Suprapubic skin (tissue), 4 donors: ENCODE measurements around the gene POLL. TPM values are rescaled to one million over a fixed set of nuclear protein-coding genes. Genes with fewer than 3 reads are reported as not detected.

Experiments
- DNase-seq, 2 donors: peaks; one replicate each; pipeline ENCODE4 v3.0.0-alpha.2; 2019; ENCODE audit warnings: low spot score in 2 of 2
- H3K27ac ChIP-seq: fragments of 200-600 bp; sonication (generic); one replicate; pipeline ENCODE4 v1.5.1; 2019
- H3K27me3 ChIP-seq: fragments of 200-600 bp; sonication (generic); one replicate; pipeline ENCODE4 v1.5.1; 2019
- H3K36me3 ChIP-seq: fragments of 200-600 bp; sonication (generic); one replicate; pipeline ENCODE4 v1.5.1; 2019
- H3K4me1 ChIP-seq: fragments of 200-600 bp; sonication (generic); one replicate; pipeline ENCODE4 v1.5.1; 2019
- H3K4me3 ChIP-seq: fragments of 200-600 bp; sonication (generic); one replicate; pipeline ENCODE4 v1.5.1; 2019; ENCODE audit warnings: mild to moderate bottlenecking
- H3K9me3 ChIP-seq: fragments of 200-600 bp; sonication (generic); one replicate; pipeline ENCODE4 v1.5.1; 2019
- CTCF ChIP-seq, 2 donors: fragments of 200-600 bp in 1 of 2; fragments of 450-650 bp in 1 of 2; sonication (generic) in 1 of 2; IDR thresholded peaks; one replicate each; pipeline ENCODE4 v1.5.1; 2016 to 2019; ENCODE audit warnings: antibody characterized with exemption in 2 of 2, mild to moderate bottlenecking in 1 of 2, moderate library complexity in 1 of 2
- EP300 ChIP-seq: sonication (generic); formaldehyde crosslinking; IDR thresholded peaks from one replicate; pipeline ENCODE4 v1.6.1; 2017; ENCODE audit warnings: antibody characterized with exemption
- POLR2A ChIP-seq, 2 donors: fragments of 450-650 bp; IDR thresholded peaks; one replicate each; pipeline ENCODE4 v1.6.1; 2017; ENCODE audit warnings: antibody characterized with exemption in 2 of 2, mild to moderate bottlenecking in 2 of 2, moderate library complexity in 2 of 2
- POLR2AphosphoS5 ChIP-seq, 3 donors: sonication (generic); formaldehyde crosslinking; IDR thresholded peaks; one replicate each; pipeline ENCODE4 v1.6.1; 2017; ENCODE audit warnings: antibody characterized with exemption in 3 of 3
- WGBS: methylation state at CpG from one replicate; pipeline ENCODE4 v1.1.5; 2018; 5-methylcytosine and 5-hydroxymethylcytosine counted together
- total RNA-seq, 4 donors: library from RNA; depleted of rRNA; stranded (reverse); fragments of >200 nt; gene quantifications; one replicate each; pipeline ENCODE4 v1.1.0, GENCODE V29; 2016

Gene POLL
- total RNA-seq, 4 donors from 2014 or later, result 13.5 to 32.3 (median 20.6) TPM

DNA sequence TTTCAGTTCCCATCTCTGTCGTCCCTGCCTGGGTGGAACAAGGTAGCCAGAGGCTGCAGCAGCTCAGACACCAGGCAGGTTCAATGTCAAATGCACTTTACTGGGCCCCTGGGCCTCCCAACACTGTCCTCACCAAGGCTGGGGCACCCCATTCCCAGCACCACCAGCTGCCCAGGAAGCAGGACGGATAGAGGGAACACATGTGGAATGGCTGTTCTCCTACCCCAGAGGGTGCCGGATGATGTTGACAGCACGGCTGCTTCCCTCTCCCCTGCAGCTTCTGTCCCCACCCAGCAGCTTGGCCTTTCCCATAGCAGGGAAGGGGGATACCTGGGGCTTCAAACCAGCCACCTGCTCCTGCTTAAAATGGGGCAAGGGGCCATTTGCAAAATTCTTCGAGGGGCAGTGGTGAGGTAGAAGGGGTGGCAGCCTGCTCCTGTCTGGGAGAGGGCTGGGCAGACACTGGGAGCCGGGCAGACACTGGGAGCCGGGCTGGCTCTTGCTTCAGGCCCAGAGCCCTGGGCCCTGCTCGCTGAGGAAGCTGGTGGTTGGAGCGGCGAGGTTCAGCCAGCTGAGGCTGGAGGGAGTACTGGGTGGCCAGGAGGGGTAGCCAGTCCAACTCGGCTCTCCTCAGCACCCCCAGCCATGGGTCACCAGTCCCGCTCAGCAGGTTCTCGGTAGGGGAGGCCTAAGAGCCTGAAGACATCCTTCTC is 9.1 kb downstream of the POLL start:
- Histone ChIP-seq H3K36me3 (peaks cover 60% of the 10 kb centered on the region), H3K4me3 (no peak overlapping the region), H3K27ac (no peak overlapping the region), H3K9me3 (no peaks in the 10 kb centered on the region), H3K27me3 (no peaks in the 10 kb centered on the region), H3K4me1 (no peaks in the 10 kb centered on the region)
- TF ChIP-seq CTCF (IDR thresholded peaks at IDR 0.05) (no peak), EP300 (no peak), POLR2AphosphoS5 (IDR thresholded peaks at IDR 0.05) (no peak), POLR2A (IDR thresholded peaks at IDR 0.05) (no peak)
- DNase-seq, result no peak
- WGBS, result 80% methylated on average over 2 of the region's 13 CpGs

DNA sequence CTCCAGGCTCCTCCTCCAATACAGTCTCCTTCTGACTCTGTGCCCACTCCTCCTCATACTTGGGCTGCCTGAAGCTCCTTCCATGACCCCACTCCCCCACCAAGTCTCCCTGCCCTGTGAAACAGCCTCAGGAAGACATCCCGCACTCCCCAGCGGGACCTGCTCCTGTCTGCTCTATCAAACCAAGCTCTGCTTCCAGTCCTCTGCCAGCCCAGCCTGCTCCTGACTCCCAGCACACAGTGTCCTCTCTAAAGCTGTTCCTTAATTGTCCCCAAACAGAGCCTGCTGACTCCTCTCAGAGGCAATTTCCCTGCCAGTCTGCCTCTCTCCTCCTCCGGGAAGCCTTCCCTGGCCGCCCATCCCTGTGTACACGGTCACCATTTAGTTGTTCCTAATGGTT is 9.9 kb downstream of the POLL start:
- Histone ChIP-seq H3K27ac (no peak overlapping the region), H3K4me3 (no peak overlapping the region), H3K36me3 (peaks cover 52% of the 10 kb centered on the region), H3K4me1 (no peaks in the 10 kb centered on the region), H3K27me3 (no peaks in the 10 kb centered on the region), H3K9me3 (no peaks in the 10 kb centered on the region)
- no peak for DNase-seq
- 96% methylated on average over 5 of the region's 5 CpGs for WGBS
- TF ChIP-seq EP300, result no peak
- TF ChIP-seq POLR2A (IDR thresholded peaks at IDR 0.05), result no peak
- TF ChIP-seq POLR2AphosphoS5 (IDR thresholded peaks at IDR 0.05), result no peak

DNA sequence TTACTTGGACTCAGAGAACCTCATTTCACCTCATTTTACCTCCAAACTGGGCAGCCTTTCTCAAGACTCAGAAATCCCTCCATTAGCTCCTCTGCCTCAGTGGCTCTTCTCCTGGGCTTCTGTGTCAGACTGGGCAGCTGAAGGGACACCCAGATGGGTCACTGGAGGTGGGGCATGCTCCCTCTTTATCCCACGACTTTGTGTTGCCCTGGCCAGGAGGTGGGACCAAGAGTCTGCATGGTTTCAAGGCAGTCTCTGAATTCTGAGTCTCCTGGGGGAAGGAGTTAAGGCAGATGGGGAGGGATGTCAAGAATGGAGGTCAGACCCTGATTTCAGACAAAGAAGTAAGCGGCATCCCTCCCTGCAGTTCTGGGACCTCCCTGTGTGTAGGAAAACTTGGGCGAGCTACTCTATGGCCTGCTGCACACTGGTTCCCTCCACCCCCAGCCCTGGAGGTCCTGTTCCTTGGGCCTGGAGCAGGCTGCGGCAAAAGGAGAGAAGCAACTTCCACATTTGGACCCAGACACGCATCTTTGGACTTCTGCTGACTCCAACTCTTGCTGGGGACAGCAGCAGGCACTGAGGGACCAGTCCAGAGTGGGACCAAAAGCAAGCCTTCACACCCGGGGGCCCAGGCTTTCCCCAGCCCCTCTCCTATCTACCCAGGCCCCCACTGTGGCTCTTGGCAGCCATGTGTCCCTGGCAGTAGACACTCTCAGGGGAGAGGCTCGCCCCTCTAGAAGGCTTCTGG is 10.8 kb downstream of the POLL start:
- H3K4me3 ChIP-seq, result no peak overlapping the region
- WGBS, result 81% methylated on average over 7 of the region's 7 CpGs
- no peaks in the 10 kb centered on the region for H3K27me3 ChIP-seq
- TF ChIP-seq CTCF (IDR thresholded peaks at IDR 0.05), result no peak
- no peak for TF ChIP-seq POLR2AphosphoS5 (IDR thresholded peaks at IDR 0.05)
- no peak for TF ChIP-seq POLR2A (IDR thresholded peaks at IDR 0.05)
- TF ChIP-seq EP300, result no peak
- H3K36me3 ChIP-seq, result peaks cover 46% of the 10 kb centered on the region
- H3K9me3 ChIP-seq, result no peaks in the 10 kb centered on the region
- H3K4me1 ChIP-seq, result no peaks in the 10 kb centered on the region
- DNase-seq, result no peak
- no peak overlapping the region for H3K27ac ChIP-seq

DNA sequence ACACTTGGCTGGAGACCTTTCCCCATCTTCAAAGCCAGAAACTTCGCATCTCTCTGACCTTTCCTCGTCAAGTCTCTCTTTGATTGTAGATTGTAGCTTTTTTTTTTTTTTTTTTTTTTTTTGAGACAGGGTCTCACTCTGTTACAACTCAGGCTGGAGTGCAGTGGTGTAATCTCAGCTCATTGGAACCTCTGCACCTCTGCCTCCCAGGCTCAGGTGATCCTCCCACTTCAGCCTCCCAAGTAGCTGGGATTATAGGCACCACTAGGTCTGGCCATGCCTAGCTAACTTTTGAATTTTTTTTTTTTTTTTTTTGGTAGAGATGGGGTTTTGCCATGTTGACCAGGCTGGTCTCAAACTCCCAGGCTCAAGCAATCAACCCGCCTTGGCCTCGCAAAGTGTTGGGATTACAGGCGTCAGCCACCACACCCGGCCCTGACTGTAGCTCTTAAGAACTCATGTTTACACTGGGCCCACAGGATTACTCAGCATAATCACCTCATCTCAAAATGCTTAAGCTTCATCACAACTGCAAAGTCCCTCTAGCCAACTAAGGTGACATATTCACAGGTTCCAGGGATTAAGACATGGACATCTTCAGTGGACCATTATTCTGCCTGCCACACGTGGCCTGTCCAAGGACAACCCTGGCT is 11.7 kb downstream of the POLL start:
- DNase-seq, result no peak
- Histone ChIP-seq H3K27me3 (no peaks in the 10 kb centered on the region), H3K36me3 (peaks cover 41% of the 10 kb centered on the region), H3K4me1 (no peaks in the 10 kb centered on the region), H3K9me3 (no peaks in the 10 kb centered on the region), H3K4me3 (no peak overlapping the region), H3K27ac (no peak overlapping the region)
- TF ChIP-seq POLR2A (IDR thresholded peaks at IDR 0.05) (no peak), CTCF (IDR thresholded peaks at IDR 0.05) (no peak), POLR2AphosphoS5 (IDR thresholded peaks at IDR 0.05) (no peak), EP300 (no peak)
- 89% methylated on average over 7 of the region's 7 CpGs for WGBS

- H3K4me1 ChIP-seq, result peaks cover 3% of the 10 kb centered on the region
- H3K36me3 ChIP-seq, result peaks cover 34% of the 10 kb centered on the region
- no peaks in the 10 kb centered on the region for H3K9me3 ChIP-seq
- DNase-seq, result no peak
- TF ChIP-seq POLR2AphosphoS5 (IDR thresholded peaks at IDR 0.05) (no peak), CTCF (IDR thresholded peaks at IDR 0.05) (no peak), EP300 (no peak), POLR2A (IDR thresholded peaks at IDR 0.05) (no peak)
- H3K27ac ChIP-seq, result no peak overlapping the region
- H3K4me3 ChIP-seq, result no peak overlapping the region
- 74% methylated on average over 6 of the region's 7 CpGs for WGBS
- no peaks in the 10 kb centered on the region for H3K27me3 ChIP-seq
Measured at GRCh38 chr10:101575580-101576210, 12.4 kb downstream of the POLL start.
